WTC11 (cell line): Measurements from ENCODE around the gene MEGF10. TPM values are rescaled to one million over a fixed set of nuclear protein-coding genes. Genes with fewer than 3 reads are reported as not detected.
"Not testable (repeated sequence)": the region's sequence is repeated elsewhere in the genome, so short reads cannot be mapped to it uniquely, and the experiment has no call there.

Experiments
- ATAC-seq: fragments of 200-7000 bp; cut with Tn5 transposase; 2 replicates; pipeline ENCODE4 v1.10.0; 2021; ENCODE audit warnings: mild to moderate bottlenecking, moderate library complexity
- CTCF ChIA-PET: fragments of 300-600 bp; sonication (Branson Sonifier 250); formaldehyde crosslinking; loops from one replicate; lab custom pipeline; 2021; ENCODE audit warnings: antibody characterized with exemption; lab: Charles Lee
- POLR2A ChIA-PET: fragments of 350-600 bp; sonication (Branson Sonifier 250); formaldehyde crosslinking; loops from one replicate; lab custom pipeline; 2021; ENCODE audit warnings: antibody characterized with exemption; lab: Charles Lee
- DNase-seq: peaks from one replicate; pipeline ENCODE4 v3.0.0; 2021; ENCODE audit warnings: low spot score
- H3K27ac Mint-ChIP-seq: 2 replicates; pipeline ENCODE4 v1.8.0; 2021; ENCODE audit warnings: mixed read lengths
- H3K27me3 Mint-ChIP-seq: 2 replicates; pipeline ENCODE4 v1.8.0; 2021; ENCODE audit warnings: low read depth, mild to moderate bottlenecking, moderate library complexity, mixed read lengths
- H3K36me3 Mint-ChIP-seq: 2 replicates; pipeline ENCODE4 v1.8.0; 2021; ENCODE audit warnings: mixed read lengths
- H3K4me1 Mint-ChIP-seq: 2 replicates; pipeline ENCODE4 v1.8.0; 2022; ENCODE audit warnings: mixed read lengths
- H3K4me3 Mint-ChIP-seq: 2 replicates; pipeline ENCODE4 v1.8.0; 2021; ENCODE audit warnings: mild to moderate bottlenecking, moderate library complexity, mixed read lengths
- H3K9me3 Mint-ChIP-seq: 2 replicates; pipeline ENCODE4 v1.8.0; 2021; ENCODE audit warnings: mixed read lengths
- ARID4B ChIP-seq: sonication (generic); formaldehyde crosslinking; IDR thresholded peaks from 2 replicates; pipeline ENCODE4 v1.8.0; 2023; ENCODE audit warnings: missing genetic modification reagents, mild to moderate bottlenecking, borderline replicate concordance
- ATF6 ChIP-seq: sonication (generic); formaldehyde crosslinking; IDR thresholded peaks from 2 replicates; pipeline ENCODE4 v1.8.1; 2023; ENCODE audit warnings: mild to moderate bottlenecking, missing genetic modification reagents
- CTCF ChIP-seq: fragments of 200-600 bp; IDR thresholded peaks from 2 replicates; pipeline ENCODE4 v1.8.0; 2022; ENCODE audit warnings: antibody characterized with exemption
- ETV6 ChIP-seq: sonication (generic); formaldehyde crosslinking; IDR thresholded peaks from 2 replicates; pipeline ENCODE4 v1.8.1; 2022; ENCODE audit warnings: mild to moderate bottlenecking, missing genetic modification reagents
- HMGA2 ChIP-seq: fragments of 250-450 bp; sonication (Bioruptor Pico); IDR thresholded peaks from 2 replicates; pipeline ENCODE4 v1.4.0; 2021; ENCODE audit warnings: mild to moderate bottlenecking, moderate library complexity
- MXD4 ChIP-seq: fragments of 250-450 bp; sonication (Bioruptor Pico); IDR thresholded peaks from 2 replicates; pipeline ENCODE4 v1.8.0; 2021; ENCODE audit warnings: mild to moderate bottlenecking, moderate library complexity, borderline replicate concordance
- NR1H2 ChIP-seq: sonication (generic); formaldehyde crosslinking; IDR thresholded peaks from 2 replicates; pipeline ENCODE4 v1.9.0; 2021; ENCODE audit warnings: mild to moderate bottlenecking, moderate library complexity, missing genetic modification reagents
- NR3C1 ChIP-seq: sonication (generic); formaldehyde crosslinking; conservative IDR thresholded peaks from 2 replicates; pipeline ENCODE4 v1.8.1; 2023; ENCODE audit warnings: low read depth, mild to moderate bottlenecking, missing genetic modification reagents
- USF1 ChIP-seq: sonication (generic); formaldehyde crosslinking; IDR thresholded peaks from 2 replicates; pipeline ENCODE4 v1.8.0; 2022; ENCODE audit warnings: mild to moderate bottlenecking, missing genetic modification reagents
- USF2 ChIP-seq: sonication (generic); formaldehyde crosslinking; IDR thresholded peaks from 2 replicates; pipeline ENCODE4 v1.8.1; 2023; ENCODE audit warnings: mild to moderate bottlenecking, missing genetic modification reagents, moderate library complexity
- total RNA-seq: library from RNA; stranded (reverse); gene quantifications from 3 replicates; pipeline ENCODE4 v1.2.3, GENCODE V29; 2021
- TF ChIP-seq, protein P1 (sequence below): fragments of 250-450 bp; sonication (Bioruptor Pico); IDR thresholded peaks from 2 replicates; pipeline ENCODE4 v1.9.0; 2021; ENCODE audit warnings: mild to moderate bottlenecking

The MEGF10 gene
- total RNA-seq, 1 experiment from 2014 or later, result 24.5 TPM

GRCh38 chr5:127293373-127293772, 2.8 kb downstream of the MEGF10 start:
- CTCF ChIA-PET, result interaction anchor here (1.1 to 2.1 kb wide), 3 partner anchors 20 to 200 kb away, joined by 3 to 10 read pairs (median 5); no protein-coding TSS in a partner anchor
- H3K27ac Mint-ChIP-seq, result peak overlapping the region; percentile 78
- no peak for TF ChIP-seq ATF6
- TF ChIP-seq, protein P1, sequence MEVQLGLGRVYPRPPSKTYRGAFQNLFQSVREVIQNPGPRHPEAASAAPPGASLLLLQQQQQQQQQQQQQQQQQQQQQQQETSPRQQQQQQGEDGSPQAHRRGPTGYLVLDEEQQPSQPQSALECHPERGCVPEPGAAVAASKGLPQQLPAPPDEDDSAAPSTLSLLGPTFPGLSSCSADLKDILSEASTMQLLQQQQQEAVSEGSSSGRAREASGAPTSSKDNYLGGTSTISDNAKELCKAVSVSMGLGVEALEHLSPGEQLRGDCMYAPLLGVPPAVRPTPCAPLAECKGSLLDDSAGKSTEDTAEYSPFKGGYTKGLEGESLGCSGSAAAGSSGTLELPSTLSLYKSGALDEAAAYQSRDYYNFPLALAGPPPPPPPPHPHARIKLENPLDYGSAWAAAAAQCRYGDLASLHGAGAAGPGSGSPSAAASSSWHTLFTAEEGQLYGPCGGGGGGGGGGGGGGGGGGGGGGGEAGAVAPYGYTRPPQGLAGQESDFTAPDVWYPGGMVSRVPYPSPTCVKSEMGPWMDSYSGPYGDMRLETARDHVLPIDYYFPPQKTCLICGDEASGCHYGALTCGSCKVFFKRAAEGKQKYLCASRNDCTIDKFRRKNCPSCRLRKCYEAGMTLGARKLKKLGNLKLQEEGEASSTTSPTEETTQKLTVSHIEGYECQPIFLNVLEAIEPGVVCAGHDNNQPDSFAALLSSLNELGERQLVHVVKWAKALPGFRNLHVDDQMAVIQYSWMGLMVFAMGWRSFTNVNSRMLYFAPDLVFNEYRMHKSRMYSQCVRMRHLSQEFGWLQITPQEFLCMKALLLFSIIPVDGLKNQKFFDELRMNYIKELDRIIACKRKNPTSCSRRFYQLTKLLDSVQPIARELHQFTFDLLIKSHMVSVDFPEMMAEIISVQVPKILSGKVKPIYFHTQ (CRISPR knock-in tag), result no peak
- peak; percentile 60; the same call in 1 of the 2 replicates for TF ChIP-seq USF1
- TF ChIP-seq USF2, result peak; percentile 64
- TF ChIP-seq, all 79 proteins: peak for 2
- no peaks in the 10 kb centered on the region for H3K27me3 Mint-ChIP-seq
- peaks cover 53% of the 10 kb centered on the region for H3K4me1 Mint-ChIP-seq
- peaks cover 6% of the 10 kb centered on the region for H3K9me3 Mint-ChIP-seq
- H3K36me3 Mint-ChIP-seq, result peaks cover 5% of the 10 kb centered on the region
- ATAC-seq (no peak), DNase-seq (no peak)
- POLR2A ChIA-PET, result no interaction called here
- peak overlapping the region; percentile 92 for H3K4me3 Mint-ChIP-seq

DNA sequence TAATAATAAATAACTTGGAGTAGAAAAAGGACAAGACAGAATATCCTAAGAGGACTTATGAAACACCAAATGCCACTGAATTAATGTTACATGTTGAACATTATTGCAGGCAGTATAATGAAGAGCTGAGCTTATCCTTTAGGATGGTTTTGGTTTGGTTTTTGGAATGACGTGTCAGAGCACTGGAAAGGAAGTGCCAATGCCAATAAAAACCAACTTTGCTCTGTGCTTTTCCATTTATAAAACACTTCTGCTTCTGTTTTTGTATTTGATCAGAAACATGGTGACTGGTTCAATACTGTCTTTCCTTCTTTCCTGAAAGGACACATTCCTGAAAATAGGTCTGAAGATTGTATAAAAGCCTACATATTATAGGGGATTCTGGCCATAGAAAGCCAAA, 4.2 kb downstream of the MEGF10 start:
- Mint-ChIP-seq H3K4me3 (no peak overlapping the region), H3K9me3 (no peaks in the 10 kb centered on the region), H3K4me1 (peaks cover 62% of the 10 kb centered on the region), H3K27ac (no peak overlapping the region), H3K36me3 (no peaks in the 10 kb centered on the region), H3K27me3 (no peaks in the 10 kb centered on the region)
- ATAC-seq, result no peak
- ChIA-PET CTCF (no interaction called here), POLR2A (no interaction called here)
- no peak for DNase-seq
- 0 out of 2 replicates have a peak, but pooled peaks have one; percentile 29 for TF ChIP-seq HMGA2
- no peak for TF ChIP-seq ETV6 (CRISPR knock-in tag)

- Mint-ChIP-seq H3K27me3 (no peaks in the 10 kb centered on the region), H3K36me3 (no peaks in the 10 kb centered on the region), H3K4me1 (peaks cover 66% of the 10 kb centered on the region), H3K4me3 (no peak overlapping the region), H3K27ac (no peak overlapping the region), H3K9me3 (no peaks in the 10 kb centered on the region)
- ChIA-PET CTCF (no interaction called here), POLR2A (no interaction called here)
- no peak for TF ChIP-seq ARID4B (CRISPR knock-in tag)
- no peak for DNase-seq
- ATAC-seq, result no peak
Measured at GRCh38 chr5:127295454-127295853, 4.9 kb downstream of the MEGF10 start.

GRCh38 chr5:127296321-127296720, 5.7 kb downstream of the MEGF10 start:
- no peaks in the 10 kb centered on the region for H3K9me3 Mint-ChIP-seq
- H3K36me3 Mint-ChIP-seq, result no peaks in the 10 kb centered on the region
- H3K4me3 Mint-ChIP-seq, result no peak overlapping the region
- TF ChIP-seq ETV6 (CRISPR knock-in tag) (no peak), CTCF (no peak), HMGA2 (no peak), USF2 (no peak), NR3C1 (no peak), NR1H2 (no peak), MXD4 (no peak)
- no peak for DNase-seq
- ATAC-seq, result no peak
- POLR2A ChIA-PET, result no interaction called here
- H3K4me1 Mint-ChIP-seq, result peaks cover 73% of the 10 kb centered on the region
- CTCF ChIA-PET, result no interaction called here
- H3K27ac Mint-ChIP-seq, result no peak overlapping the region
- H3K27me3 Mint-ChIP-seq, result no peaks in the 10 kb centered on the region

GRCh38 chr5:127296894-127297293, 6.3 kb downstream of the MEGF10 start:
- peaks cover 68% of the 10 kb centered on the region for H3K4me1 Mint-ChIP-seq
- H3K4me3 Mint-ChIP-seq, H3K27ac Mint-ChIP-seq, H3K27me3 Mint-ChIP-seq, DNase-seq, ATAC-seq, H3K9me3 Mint-ChIP-seq, POLR2A ChIA-PET, H3K36me3 Mint-ChIP-seq: not testable (repeated sequence)
- CTCF ChIA-PET, result interaction anchor here (0.6 to 3.5 kb wide), 7 partner anchors 10 to 622 kb away, joined by 3 to 15 read pairs (median 3); no protein-coding TSS in a partner anchor
